ENCODE results near the gene CARM1.

CARM1 gene

GRCh38 chr19:10861103-10861651, 10.2 kb upstream of the CARM1 start:
- peak; percentile 33 for DNase-seq
- H3K9me3 Mint-ChIP-seq, result no peaks in the 10 kb centered on the region
- TF ChIP-seq CTCF (IDR thresholded peaks at IDR 0.05), result peak; percentile 31
- peaks cover 25% of the 10 kb centered on the region for H3K4me1 Mint-ChIP-seq
- H3K36me3 Mint-ChIP-seq (ENCODE audit: low read depth), result no peaks in the 10 kb centered on the region
- H3K4me3 Mint-ChIP-seq, result no peak overlapping the region
- peaks cover 2% of the 10 kb centered on the region for H3K27me3 Mint-ChIP-seq (ENCODE audit: low read depth, poor library complexity)
- H3K27ac Mint-ChIP-seq, result no peak overlapping the region

GRCh38 chr19:10862561-10863106, 8.7 kb upstream of the CARM1 start:
- Mint-ChIP-seq H3K4me1 (peaks cover 30% of the 10 kb centered on the region), H3K36me3 (ENCODE audit: low read depth) (no peaks in the 10 kb centered on the region), H3K27ac (peak overlapping the region; percentile 68), H3K27me3 (ENCODE audit: low read depth, poor library complexity) (peaks cover 2% of the 10 kb centered on the region), H3K4me3 (no peak overlapping the region), H3K9me3 (no peaks in the 10 kb centered on the region)
- no peak for TF ChIP-seq CTCF (IDR thresholded peaks at IDR 0.05)
- no peak for DNase-seq

GRCh38 chr19:10863107-10863717, 8.1 kb upstream of the CARM1 start:
- TF ChIP-seq CTCF (IDR thresholded peaks at IDR 0.05), result no peak
- peaks cover 34% of the 10 kb centered on the region for H3K4me1 Mint-ChIP-seq
- peaks cover 2% of the 10 kb centered on the region for H3K27me3 Mint-ChIP-seq (ENCODE audit: low read depth, poor library complexity)
- H3K36me3 Mint-ChIP-seq (ENCODE audit: low read depth), result no peaks in the 10 kb centered on the region
- no peak overlapping the region for H3K4me3 Mint-ChIP-seq
- H3K9me3 Mint-ChIP-seq, result no peaks in the 10 kb centered on the region
- H3K27ac Mint-ChIP-seq, result peak overlapping the region; percentile 68
- DNase-seq, result peak; percentile 25

- Mint-ChIP-seq H3K9me3 (no peaks in the 10 kb centered on the region), H3K27me3 (ENCODE audit: low read depth, poor library complexity) (peaks cover 2% of the 10 kb centered on the region), H3K4me1 (peaks cover 38% of the 10 kb centered on the region), H3K36me3 (ENCODE audit: low read depth) (no peaks in the 10 kb centered on the region), H3K4me3 (no peak overlapping the region), H3K27ac (peak overlapping the region; percentile 10)
- DNase-seq, result peak; percentile 91
- peak; percentile 84 for TF ChIP-seq CTCF (IDR thresholded peaks at IDR 0.05)
Measured at GRCh38 chr19:10864538-10864899, 6.8 kb upstream of the CARM1 start.

- no peak for DNase-seq
- Mint-ChIP-seq H3K9me3 (no peaks in the 10 kb centered on the region), H3K27ac (no peak overlapping the region), H3K36me3 (ENCODE audit: low read depth) (no peaks in the 10 kb centered on the region), H3K4me1 (peaks cover 48% of the 10 kb centered on the region), H3K4me3 (no peak overlapping the region), H3K27me3 (ENCODE audit: low read depth, poor library complexity) (peaks cover 5% of the 10 kb centered on the region)
- TF ChIP-seq CTCF (IDR thresholded peaks at IDR 0.05), result no peak
Measured at GRCh38 chr19:10866495-10866894, 4.9 kb upstream of the CARM1 start.

Measured in nephron progenitor cell (in vitro differentiated cells).